ENCODE results near the gene TBXAS1.

Gene TBXAS1

GRCh38 chr7:140050100-140050499 lies 221.0 kb downstream of the TBXAS1 start:
- DNase-seq (ENCODE audit: low spot score): no peak

GRCh38 chr7:140051820-140052219 lies 222.8 kb downstream of the TBXAS1 start:
- DNase-seq (ENCODE audit: low spot score): no peak

GRCh38 chr7:140053812-140054539 lies 224.9 kb downstream of the TBXAS1 start:
- no peak for DNase-seq (ENCODE audit: low spot score)

- DNase-seq (ENCODE audit: low spot score): no peak
These were observed 225.7 kb downstream of the TBXAS1 start for GRCh38 chr7:140054751-140055150.

GRCh38 chr7:140055833-140056232 lies 226.8 kb downstream of the TBXAS1 start:
- no peak for DNase-seq (ENCODE audit: low spot score)

GRCh38 chr7:140056431-140057142 lies 227.5 kb downstream of the TBXAS1 start:
- no peak for DNase-seq (ENCODE audit: low spot score)

- DNase-seq (ENCODE audit: low spot score): no peak
These were observed 228.1 kb downstream of the TBXAS1 start for GRCh38 chr7:140057143-140057535.

GRCh38 chr7:140058517-140058916 lies 229.5 kb downstream of the TBXAS1 start:
- no peak for DNase-seq (ENCODE audit: low spot score)

GRCh38 chr7:140059273-140060242 lies 230.5 kb downstream of the TBXAS1 start:
- DNase-seq (ENCODE audit: low spot score): peak; percentile 84

- DNase-seq (ENCODE audit: low spot score): no peak
These were observed 231.2 kb downstream of the TBXAS1 start for GRCh38 chr7:140060243-140060630.

GRCh38 chr7:140060788-140061606 lies 231.9 kb downstream of the TBXAS1 start:
- DNase-seq (ENCODE audit: low spot score): peak; percentile 26

- peak; percentile 19 for DNase-seq (ENCODE audit: low spot score)
These were observed 232.5 kb downstream of the TBXAS1 start for GRCh38 chr7:140061607-140061930.

- DNase-seq (ENCODE audit: low spot score): peak; percentile 37
These were observed 233.1 kb downstream of the TBXAS1 start for GRCh38 chr7:140062118-140062527.

- peak; percentile 89 for DNase-seq (ENCODE audit: low spot score)
These were observed 233.7 kb downstream of the TBXAS1 start, which contains the start of gene PARP12 for GRCh38 chr7:140062528-140063299. PARP12 (minus strand) TSS chr7:140062951; CDS start chr7:140062847, 104 bp downstream.

- no peak for DNase-seq (ENCODE audit: low spot score)
These were observed 238.0 kb downstream of the TBXAS1 start for GRCh38 chr7:140067052-140067451.

GRCh38 chr7:140068033-140068432 lies 239.0 kb downstream of the TBXAS1 start:
- no peak for DNase-seq (ENCODE audit: low spot score)

- DNase-seq (ENCODE audit: low spot score): no peak
These were observed 240.4 kb downstream of the TBXAS1 start for GRCh38 chr7:140069298-140069949.
